Spleen (tissue), 7 donors: ENCODE results near the gene CLHC1.

Experiments used
- CTCF ChIP-seq, 11 experiments: fragments of 200-600 bp in 7 of 11; fragments of 450-650 bp in 4 of 11; sonication (generic) in 4 of 11; IDR thresholded peaks in 8 of 11; conservative IDR thresholded peaks in 3 of 11; 1 replicate in 7 of 11; 2 replicates in 4 of 11; pipeline versions ENCODE4 v1.4.0 to v1.8.0; 2016 to 2021; ENCODE audit warnings: antibody characterized with exemption in 11 of 11, inconsistent platforms in 4 of 11, mild to moderate bottlenecking in 1 of 11
- POLR2A ChIP-seq, 3 donors: fragments of 450-650 bp; IDR thresholded peaks; one replicate each; pipeline ENCODE4 v1.5.1; 2017; ENCODE audit warnings: antibody characterized with exemption in 3 of 3, mild to moderate bottlenecking in 1 of 3
- POLR2AphosphoS5 ChIP-seq, 3 donors: sonication (generic); formaldehyde crosslinking; IDR thresholded peaks; one replicate each; pipeline ENCODE4 v1.5.1; 2017; ENCODE audit warnings: antibody characterized with exemption in 3 of 3
- donor health status: DM: no; HTN: no; CAD: no; lungs with moderate emphysema.
- donor health status: DM: no; HTN: no; CAD: no.
- donor health status: DM: no; HTN: no; CAD: no.

DNA sequence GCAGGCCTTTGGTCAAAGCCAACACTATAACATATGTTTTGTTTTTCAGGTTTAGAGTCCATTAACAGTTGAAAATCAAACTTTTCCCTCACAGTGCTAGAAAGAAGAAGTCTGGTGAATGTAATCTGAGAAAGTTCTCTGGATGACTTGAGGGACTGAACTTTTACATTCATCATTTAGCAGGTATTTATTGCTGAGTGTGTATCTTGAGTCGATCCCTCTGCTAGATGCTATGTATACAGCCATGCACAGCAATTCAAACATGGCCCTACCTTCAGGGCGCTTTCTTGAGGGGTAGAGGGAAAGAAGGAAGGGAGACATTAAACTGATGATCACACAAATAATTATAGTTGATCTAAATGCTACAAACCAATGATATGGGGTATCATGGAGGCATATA, 89.6 kb downstream of the CLHC1 start:
- no peak for TF ChIP-seq CTCF (IDR thresholded peaks at IDR 0.05 in 8 of 11, conservative IDR thresholded peaks at IDR 0.05 in 3 of 11)
- TF ChIP-seq POLR2AphosphoS5 (IDR thresholded peaks at IDR 0.05) = no peak
- no peak for TF ChIP-seq POLR2A (IDR thresholded peaks at IDR 0.05)
